ENCODE results near the gene PSMB8. TPM values are rescaled to one million over a fixed set of nuclear protein-coding genes. Genes with fewer than 3 reads are reported as not detected.

The PSMB8 gene
- total RNA-seq, 2 experiments from 2014 or later: 142 to 216 TPM

DNA sequence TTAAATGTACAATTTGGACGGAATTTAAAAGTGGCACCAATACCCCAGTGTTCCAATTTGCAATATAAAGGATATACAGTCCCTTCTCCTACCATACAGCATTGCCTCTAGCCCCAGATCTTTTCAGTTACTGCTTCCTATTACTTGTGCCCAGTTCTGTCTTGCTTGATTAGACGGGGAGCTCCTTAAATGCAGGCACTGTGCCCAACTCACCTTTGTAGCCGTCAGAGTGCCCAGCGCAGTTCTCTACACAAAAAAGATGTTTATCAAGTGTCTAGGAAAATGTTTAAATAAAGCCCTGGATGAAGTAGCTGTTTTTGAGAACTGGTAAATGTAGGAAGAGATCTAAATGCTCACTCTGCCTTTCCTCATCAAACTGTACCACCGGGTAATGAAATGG lies 12.9 kb downstream of the PSMB8 start:
- intact Hi-C loops (cut with micrococcal nuclease; ENCODE audit: unreplicated experiment): no loop called here
- H3K27ac ChIP-seq (ENCODE audit: low read depth, low read length, poor library complexity, severe bottlenecking): no peak overlapping the region
- H3K9me3 ChIP-seq (ENCODE audit: low read length): no peaks in the 10 kb centered on the region
- peaks cover 10% of the 10 kb centered on the region for H3K4me1 ChIP-seq (ENCODE audit: insufficient read depth, low read length, poor library complexity, severe bottlenecking)
- peaks cover 4% of the 10 kb centered on the region; the same call in 1 of the 2 replicates for H3K79me2 ChIP-seq (ENCODE audit: insufficient read depth, low read depth, low read length)
- H2AFZ ChIP-seq (ENCODE audit: low read length): no peak overlapping the region
- ChIA-PET POLR2A (interaction anchor here (0.5 to 1.6 kb wide), 2 partner anchors 37 to 1954 kb away, joined by 3 to 5 read pairs; no protein-coding TSS in a partner anchor), CTCF (ENCODE audit: unreplicated experiment) (no interaction called here)
- TF ChIP-seq, protein P1, sequence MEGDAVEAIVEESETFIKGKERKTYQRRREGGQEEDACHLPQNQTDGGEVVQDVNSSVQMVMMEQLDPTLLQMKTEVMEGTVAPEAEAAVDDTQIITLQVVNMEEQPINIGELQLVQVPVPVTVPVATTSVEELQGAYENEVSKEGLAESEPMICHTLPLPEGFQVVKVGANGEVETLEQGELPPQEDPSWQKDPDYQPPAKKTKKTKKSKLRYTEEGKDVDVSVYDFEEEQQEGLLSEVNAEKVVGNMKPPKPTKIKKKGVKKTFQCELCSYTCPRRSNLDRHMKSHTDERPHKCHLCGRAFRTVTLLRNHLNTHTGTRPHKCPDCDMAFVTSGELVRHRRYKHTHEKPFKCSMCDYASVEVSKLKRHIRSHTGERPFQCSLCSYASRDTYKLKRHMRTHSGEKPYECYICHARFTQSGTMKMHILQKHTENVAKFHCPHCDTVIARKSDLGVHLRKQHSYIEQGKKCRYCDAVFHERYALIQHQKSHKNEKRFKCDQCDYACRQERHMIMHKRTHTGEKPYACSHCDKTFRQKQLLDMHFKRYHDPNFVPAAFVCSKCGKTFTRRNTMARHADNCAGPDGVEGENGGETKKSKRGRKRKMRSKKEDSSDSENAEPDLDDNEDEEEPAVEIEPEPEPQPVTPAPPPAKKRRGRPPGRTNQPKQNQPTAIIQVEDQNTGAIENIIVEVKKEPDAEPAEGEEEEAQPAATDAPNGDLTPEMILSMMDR (conservative IDR thresholded peaks at IDR 0.05; ENCODE audit: low read length): no peak
- no peak for TF ChIP-seq EZH2phosphoT487 (IDR thresholded peaks at IDR 0.05; ENCODE audit: borderline replicate concordance, low read depth, low read length)
- DNase-seq (ENCODE audit: low spot score): no peak
- BruUV-seq (replicated peaks): no TSS peak
- no peak overlapping the region for H3K4me2 ChIP-seq (ENCODE audit: low read length)
- H3K36me3 ChIP-seq (ENCODE audit: insufficient read depth, low read length): peaks cover 93% of the 10 kb centered on the region
- no peaks in the 10 kb centered on the region for H3K9me2 ChIP-seq (ENCODE audit: insufficient read depth, low read length)
- no peak overlapping the region for H3K4me3 ChIP-seq (ENCODE audit: low read depth, low read length, poor library complexity, severe bottlenecking)
- H4K20me1 ChIP-seq (ENCODE audit: insufficient read depth, low read length): no peaks in the 10 kb centered on the region

DNA sequence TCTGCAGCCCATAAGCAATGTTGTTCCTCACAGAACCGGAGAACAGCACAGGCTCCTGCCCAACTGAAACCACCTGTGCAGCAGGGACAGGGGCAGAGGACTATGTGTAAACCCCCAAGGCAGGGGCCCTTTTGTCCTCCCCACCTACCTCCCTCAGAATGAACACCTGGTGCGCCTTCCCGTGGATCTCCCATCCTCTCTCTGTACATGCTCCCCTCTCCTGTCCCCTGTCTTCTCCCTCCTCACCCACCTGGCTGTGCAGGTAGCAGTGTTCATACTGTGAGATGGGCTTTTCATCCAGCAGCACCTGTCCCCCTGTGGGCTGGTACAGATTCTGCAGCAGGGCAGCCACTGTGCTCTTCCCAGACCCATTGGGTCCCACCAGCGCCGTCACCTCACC lies 13.8 kb downstream of the PSMB8 start:
- Histone ChIP-seq H3K4me3 (ENCODE audit: low read depth, low read length, poor library complexity, severe bottlenecking) (no peak overlapping the region), H3K36me3 (ENCODE audit: insufficient read depth, low read length) (peaks cover 84% of the 10 kb centered on the region), H3K79me2 (ENCODE audit: insufficient read depth, low read depth, low read length) (0 out of 2 replicates have a peak, but pooled peaks cover 3% of the 10 kb centered on the region), H2AFZ (ENCODE audit: low read length) (no peak overlapping the region), H3K4me1 (ENCODE audit: insufficient read depth, low read length, poor library complexity, severe bottlenecking) (peaks cover 5% of the 10 kb centered on the region), H4K20me1 (ENCODE audit: insufficient read depth, low read length) (no peaks in the 10 kb centered on the region), H3K4me2 (ENCODE audit: low read length) (no peak overlapping the region), H3K27ac (ENCODE audit: low read depth, low read length, poor library complexity, severe bottlenecking) (no peak overlapping the region), H3K9me2 (ENCODE audit: insufficient read depth, low read length) (no peaks in the 10 kb centered on the region), H3K9me3 (ENCODE audit: low read length) (no peaks in the 10 kb centered on the region)
- CTCF ChIA-PET (ENCODE audit: unreplicated experiment): no interaction called here
- TF ChIP-seq EZH2phosphoT487 (IDR thresholded peaks at IDR 0.05; ENCODE audit: borderline replicate concordance, low read depth, low read length): no peak
- TF ChIP-seq, protein P1 (conservative IDR thresholded peaks at IDR 0.05; ENCODE audit: low read length): no peak
- no peak for DNase-seq (ENCODE audit: low spot score)
- POLR2A ChIA-PET: no interaction called here
- BruUV-seq (replicated peaks): no TSS peak
- intact Hi-C loops (cut with micrococcal nuclease; ENCODE audit: unreplicated experiment): no loop called here

DNA sequence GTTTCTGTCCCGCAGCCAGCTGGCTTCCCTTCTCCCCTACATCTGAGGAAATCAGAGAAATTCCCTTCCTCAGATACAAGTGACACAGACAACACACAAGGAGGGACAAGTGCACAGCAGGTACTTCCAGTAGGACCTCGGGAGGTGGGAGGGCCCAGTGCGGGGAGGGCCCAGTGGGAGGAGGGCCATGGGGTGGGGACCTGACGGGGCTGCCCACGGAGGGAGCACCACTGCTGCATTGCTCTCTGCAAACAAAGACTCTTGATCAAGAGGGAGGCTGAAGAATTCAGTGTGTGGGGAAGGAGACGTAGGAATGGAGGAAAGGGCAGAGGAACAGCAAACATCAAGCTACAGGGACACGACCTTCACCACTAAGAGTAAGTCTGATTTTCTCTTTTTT lies 14.4 kb downstream of the PSMB8 start:
- no peak overlapping the region for H3K4me2 ChIP-seq (ENCODE audit: low read length)
- no peaks in the 10 kb centered on the region for H3K9me3 ChIP-seq (ENCODE audit: low read length)
- H3K79me2 ChIP-seq (ENCODE audit: insufficient read depth, low read depth, low read length): 0 out of 2 replicates have a peak, but pooled peaks cover 3% of the 10 kb centered on the region
- intact Hi-C loops (cut with micrococcal nuclease; ENCODE audit: unreplicated experiment): no loop called here
- H4K20me1 ChIP-seq (ENCODE audit: insufficient read depth, low read length): no peaks in the 10 kb centered on the region
- no peak overlapping the region for H2AFZ ChIP-seq (ENCODE audit: low read length)
- DNase-seq (ENCODE audit: low spot score): no peak
- H3K4me3 ChIP-seq (ENCODE audit: low read depth, low read length, poor library complexity, severe bottlenecking): no peak overlapping the region
- no peak overlapping the region for H3K27ac ChIP-seq (ENCODE audit: low read depth, low read length, poor library complexity, severe bottlenecking)
- H3K4me1 ChIP-seq (ENCODE audit: insufficient read depth, low read length, poor library complexity, severe bottlenecking): peaks cover 5% of the 10 kb centered on the region
- no peaks in the 10 kb centered on the region for H3K9me2 ChIP-seq (ENCODE audit: insufficient read depth, low read length)
- no TSS peak for BruUV-seq (replicated peaks)
- no peak for TF ChIP-seq EZH2phosphoT487 (IDR thresholded peaks at IDR 0.05; ENCODE audit: borderline replicate concordance, low read depth, low read length)
- CTCF ChIA-PET (ENCODE audit: unreplicated experiment): no interaction called here
- peaks cover 78% of the 10 kb centered on the region for H3K36me3 ChIP-seq (ENCODE audit: insufficient read depth, low read length)
- POLR2A ChIA-PET: no interaction called here
